NCI-H2227 (cell line): ENCODE results near the gene UBE2G2.
A peak's percentile ranks its signal among the peaks of the same experiment; 100 is the strongest.

Source experiments
- DNase-seq: peaks from one replicate; lab custom pipeline; 2025; ENCODE audit not compliant: unreplicated experiment; lab: John Stamatoyannopoulos, UW

The UBE2G2 gene, protein sequence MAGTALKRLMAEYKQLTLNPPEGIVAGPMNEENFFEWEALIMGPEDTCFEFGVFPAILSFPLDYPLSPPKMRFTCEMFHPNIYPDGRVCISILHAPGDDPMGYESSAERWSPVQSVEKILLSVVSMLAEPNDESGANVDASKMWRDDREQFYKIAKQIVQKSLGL

DNA sequence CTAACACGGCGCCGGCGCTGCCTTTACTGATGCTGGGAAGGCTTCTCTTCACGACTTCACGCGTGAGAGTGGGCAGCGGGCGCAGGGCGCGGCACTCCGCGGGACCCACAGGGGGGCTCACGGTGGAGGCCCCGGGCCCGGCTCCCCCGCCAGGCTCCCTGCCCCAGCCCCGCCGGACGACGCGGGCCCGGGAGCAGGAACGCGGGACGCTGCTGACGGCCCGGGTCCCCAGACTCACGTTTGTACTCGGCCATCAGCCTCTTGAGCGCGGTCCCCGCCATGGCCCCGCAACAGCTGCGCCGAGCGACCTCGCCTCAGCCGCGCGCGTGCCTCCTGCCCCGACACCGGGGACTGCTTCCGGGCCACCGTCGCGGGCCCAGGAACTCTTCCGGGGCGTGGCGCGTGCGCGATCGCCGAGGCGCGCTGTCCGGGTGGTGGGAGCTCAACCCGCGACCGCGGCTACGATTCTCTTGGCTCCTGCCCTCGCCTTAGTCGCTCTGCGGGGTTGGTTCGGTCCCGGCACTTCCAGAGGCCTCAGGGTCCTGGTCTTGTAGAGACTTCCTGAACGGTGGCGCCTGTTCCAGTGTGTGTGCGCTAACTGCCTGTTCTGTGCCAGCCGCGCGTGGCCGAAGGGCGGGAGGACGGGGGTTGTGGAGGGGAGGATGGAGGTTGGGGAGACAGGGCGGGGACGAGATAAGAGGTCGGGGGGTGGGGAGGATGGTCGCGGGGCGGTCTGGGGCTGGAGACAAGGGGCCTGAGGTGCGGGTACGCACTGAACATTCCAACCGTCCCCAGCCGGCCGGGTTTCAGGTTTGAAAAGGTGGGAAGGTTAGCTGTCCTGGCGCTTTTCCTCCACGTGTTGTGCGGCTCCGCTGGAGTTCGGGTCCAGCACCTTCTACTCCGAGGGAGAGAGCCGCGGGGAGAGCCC is at the start of gene UBE2G2:
TSS of gene UBE2G2 (minus strand) at position 353 of the 928 bp plus-strand sequence. CDS start at position 281, 72 bp downstream.
- DNase-seq, result peak; percentile 91

- no peak for DNase-seq
Measured at GRCh38 chr21:44850905-44851657, 49.5 kb upstream of the UBE2G2 start.

GRCh38 chr21:44850208-44850800 is 48.7 kb upstream of the UBE2G2 start:
- no peak for DNase-seq

GRCh38 chr21:44849616-44850130 is 48.1 kb upstream of the UBE2G2 start:
- no peak for DNase-seq

DNA sequence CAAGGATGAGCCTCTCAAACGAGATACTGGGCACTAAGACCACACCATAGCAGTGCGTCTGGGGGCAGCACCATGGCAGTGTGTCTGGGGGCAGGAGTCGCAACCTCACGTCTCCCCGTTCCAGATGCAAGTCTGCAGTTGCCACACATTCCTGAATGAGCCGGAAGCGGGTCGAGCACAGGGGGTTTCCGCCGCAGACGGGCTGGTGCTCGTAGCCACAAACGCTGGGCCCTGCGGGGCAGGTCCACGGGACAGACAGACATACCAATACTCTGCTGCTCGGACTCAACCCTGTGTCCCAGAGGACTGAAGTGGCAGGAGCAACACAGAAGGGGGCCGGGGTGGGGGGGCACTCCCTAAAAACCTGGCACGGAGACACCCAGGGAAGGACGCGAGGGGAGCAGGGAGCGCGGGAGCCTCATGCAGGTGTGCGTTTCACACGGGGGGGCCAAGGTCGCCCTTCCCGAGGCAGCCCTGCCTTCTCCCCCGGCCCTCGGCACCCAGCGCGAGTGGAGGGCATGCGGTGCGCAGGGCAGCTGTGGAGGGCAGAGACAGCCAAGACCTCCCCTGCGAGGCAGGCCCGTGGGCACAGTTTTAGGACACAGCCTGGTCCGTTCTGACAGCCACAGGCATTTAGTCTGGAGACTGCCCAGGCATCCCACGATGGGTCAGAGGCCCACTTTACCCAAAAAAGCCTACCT is 47.4 kb upstream of the UBE2G2 start:
- no peak for DNase-seq

GRCh38 chr21:44847261-44848056 is 45.8 kb upstream of the UBE2G2 start:
- no peak for DNase-seq

- peak; percentile 40 for DNase-seq
Measured at GRCh38 chr21:44846485-44847260, 45.1 kb upstream of the UBE2G2 start.

DNA sequence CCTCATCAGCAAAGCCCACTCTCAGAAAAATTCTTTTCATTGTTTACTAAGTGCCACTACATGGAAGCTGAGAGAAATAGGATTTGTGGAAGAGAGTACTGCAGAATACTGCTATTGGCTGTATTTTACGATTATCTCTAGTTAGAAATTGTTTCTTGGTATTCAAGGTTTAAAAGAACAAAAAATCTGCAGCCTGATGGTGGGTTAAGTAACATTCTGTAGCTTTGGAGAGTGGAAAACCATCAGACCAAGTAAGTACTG is 44.5 kb upstream of the UBE2G2 start:
- DNase-seq, result no peak

- peak; percentile 68 for DNase-seq
Measured at GRCh38 chr21:44845418-44846223, 44.0 kb upstream of the UBE2G2 start.

GRCh38 chr21:44844256-44844655 is 42.6 kb upstream of the UBE2G2 start:
- no peak for DNase-seq

- DNase-seq, result no peak
Measured at GRCh38 chr21:44842721-44843445, 41.3 kb upstream of the UBE2G2 start.

DNA sequence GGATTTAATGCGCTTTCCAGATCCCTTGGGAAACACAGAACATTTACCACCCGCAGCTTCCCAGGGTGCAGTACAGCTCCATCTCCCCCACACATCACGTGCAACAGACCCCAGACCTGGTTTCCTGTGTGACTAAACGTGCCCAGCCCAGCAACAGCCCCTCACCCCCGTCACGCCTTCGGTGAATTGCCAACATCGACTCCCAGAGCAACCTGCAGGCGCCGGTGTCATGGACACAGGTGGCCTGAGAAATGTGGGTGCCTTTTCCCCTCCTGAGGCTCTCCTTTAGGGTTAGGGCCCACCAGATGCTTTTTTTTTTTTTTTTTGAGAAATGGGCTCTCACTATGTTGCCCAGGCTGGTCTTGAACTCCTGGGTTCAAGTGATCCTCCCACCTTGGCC is 40.5 kb upstream of the UBE2G2 start:
- no peak for DNase-seq

- DNase-seq, result no peak
Measured at GRCh38 chr21:44840771-44841170, 39.2 kb upstream of the UBE2G2 start.

GRCh38 chr21:44838951-44839350 is 37.3 kb upstream of the UBE2G2 start:
- DNase-seq, result no peak

DNA sequence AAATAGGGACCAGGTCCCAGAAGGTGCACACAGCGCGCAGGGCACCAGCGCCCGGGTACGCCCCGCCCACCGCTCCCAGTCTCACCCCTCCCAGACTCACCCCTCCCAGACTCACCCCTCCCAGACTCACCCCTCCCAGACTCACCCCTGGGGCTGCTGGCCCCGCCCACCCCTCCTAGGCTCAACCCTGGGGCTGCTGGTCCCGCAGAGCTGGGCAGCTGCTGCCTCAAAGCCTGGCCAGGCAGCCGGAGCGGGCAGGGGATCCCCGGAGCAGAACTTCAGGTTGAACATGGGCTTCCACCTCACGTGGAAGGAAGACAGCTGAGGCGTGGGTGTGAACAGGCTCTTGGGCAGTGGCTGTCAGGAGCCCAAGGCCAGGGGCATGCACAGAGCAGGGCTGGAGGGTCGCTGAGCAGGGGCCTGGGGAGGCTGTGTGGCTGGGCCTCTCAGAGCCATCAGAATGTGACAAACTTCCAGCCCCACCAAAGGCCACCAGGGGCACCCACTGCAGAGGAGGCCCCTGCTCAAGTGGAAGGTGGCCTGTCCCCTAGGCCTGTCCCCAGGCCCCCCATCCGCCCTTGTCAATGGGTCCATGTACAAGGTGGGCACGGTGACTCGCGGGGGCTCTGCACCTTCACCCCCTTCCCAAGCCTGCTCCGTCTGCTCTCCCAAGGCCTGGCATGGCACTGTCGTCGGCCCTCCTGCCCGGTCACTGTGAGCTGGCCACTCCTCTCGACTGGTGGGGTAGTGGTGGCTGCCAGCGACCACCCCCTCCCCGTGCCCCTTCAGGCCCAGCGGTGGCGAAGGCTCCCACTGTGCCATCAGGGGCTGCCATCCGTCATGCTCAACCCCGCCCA is 36.6 kb upstream of the UBE2G2 start:
- no peak for DNase-seq

DNA sequence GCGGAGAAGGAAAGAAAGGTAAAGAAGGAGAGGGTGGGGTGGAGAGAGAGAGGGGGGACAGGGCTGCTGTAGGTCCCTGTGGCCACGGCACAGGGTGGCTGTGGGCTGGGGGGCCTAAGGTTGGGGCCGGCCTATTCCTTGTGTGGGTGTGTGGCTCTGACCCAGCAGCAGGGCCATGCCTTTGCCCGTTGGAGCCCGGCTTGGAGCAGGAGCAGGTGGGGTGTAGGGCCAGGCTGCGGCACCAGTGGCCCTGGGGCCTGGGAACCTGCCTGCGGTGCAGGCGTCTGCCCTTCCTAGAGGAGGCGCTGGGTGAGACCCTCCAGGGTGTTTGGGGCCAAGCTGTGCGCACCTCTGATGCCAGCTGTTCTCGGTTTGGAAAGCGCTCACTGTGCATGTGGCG is 35.9 kb upstream of the UBE2G2 start:
- no peak for DNase-seq
